ENCODE measurements around the gene KLF15. TPM values are rescaled to one million over a fixed set of nuclear protein-coding genes. Genes with fewer than 3 reads are reported as not detected.

Gene KLF15
- total and polyA plus RNA-seq, 2 experiments from 2014 or later: 3.5 to 19.8 TPM

DNA sequence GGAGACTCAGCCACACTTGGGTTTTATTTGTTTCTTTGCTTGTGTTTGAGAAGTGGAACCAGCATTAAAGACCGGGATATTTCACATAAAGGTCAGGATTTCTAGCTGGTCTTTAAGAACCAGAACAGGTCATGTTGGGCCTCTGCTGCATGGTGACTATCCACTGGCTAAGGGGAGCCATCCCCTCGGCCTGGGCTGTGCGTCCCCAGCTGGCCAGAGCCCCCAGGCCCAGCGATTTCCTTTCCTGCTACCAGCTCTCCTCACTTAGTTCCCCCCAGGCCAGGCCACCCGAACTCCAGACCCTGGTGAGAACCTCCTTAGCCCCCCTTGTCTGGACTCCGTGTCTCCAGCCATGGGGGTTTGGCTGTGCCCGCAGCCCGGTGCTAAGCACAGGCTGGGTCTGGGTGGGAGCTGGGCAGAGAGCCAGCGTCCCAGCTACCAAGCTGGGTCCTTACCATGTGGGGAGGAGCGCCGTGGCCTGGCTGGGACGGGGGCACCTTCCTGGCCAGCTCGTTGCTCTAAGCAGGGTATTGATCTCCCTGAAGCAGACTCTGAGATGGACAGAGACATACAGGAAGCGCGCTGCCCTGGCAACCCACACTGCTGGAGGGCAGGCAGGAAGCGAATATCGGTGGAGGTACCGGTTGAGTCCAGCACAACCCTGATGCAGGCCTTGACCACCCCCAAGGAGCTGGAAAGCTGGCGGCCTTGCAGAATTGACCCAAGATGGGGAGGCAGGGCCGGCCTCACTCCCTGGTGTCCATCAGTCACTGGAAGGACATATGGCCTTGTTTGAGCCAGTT lies 49.4 kb downstream of the KLF15 start:
- no peaks in the 10 kb centered on the region for H4K20me1 ChIP-seq (replicated peaks; ENCODE audit: insufficient read depth)
- H3K36me3 Mint-ChIP-seq (ENCODE audit: low read depth): peaks cover 4% of the 10 kb centered on the region; the same call in 2 of the 3 replicates
- H3K27me3 ChIP-seq (ENCODE audit: insufficient read depth): no peaks in the 10 kb centered on the region
- no peaks in the 10 kb centered on the region for H3F3A ChIP-seq (replicated peaks; ENCODE audit: low read depth)
- no peak overlapping the region for H2AFZ ChIP-seq
- no peak overlapping the region for H3K4me3 ChIP-seq
- no peak overlapping the region for H3K27ac ChIP-seq (ENCODE audit: low read depth)
- H3K9me3 Mint-ChIP-seq: peaks cover 32% of the 10 kb centered on the region
- no peaks in the 10 kb centered on the region; the same call in 2 of the 3 replicates for H3K4me1 Mint-ChIP-seq
- H3K4me1 ChIP-seq (ENCODE audit: insufficient read depth): no peaks in the 10 kb centered on the region
- no peak overlapping the region for H3K4me2 ChIP-seq
- 0 out of 2 replicates have a peak, but pooled peaks cover 7% of the 10 kb centered on the region for H3K36me3 ChIP-seq (ENCODE audit: insufficient read depth)
- H3K9me2 ChIP-seq (ENCODE audit: insufficient read depth): no peaks in the 10 kb centered on the region
- no peaks in the 10 kb centered on the region for H3K79me2 ChIP-seq (replicated peaks; ENCODE audit: insufficient read depth)
- peaks cover 19% of the 10 kb centered on the region for H3K27me3 Mint-ChIP-seq (ENCODE audit: insufficient read depth, low read depth, poor library complexity)
- H3K27ac Mint-ChIP-seq: no peak overlapping the region; the same call in 1 of the 2 replicates
- DNase-seq (ENCODE audit: low spot score) (no peak), ATAC-seq (no peak)
- no peak overlapping the region for H3K4me3 Mint-ChIP-seq
- TF ChIP-seq, protein P1, sequence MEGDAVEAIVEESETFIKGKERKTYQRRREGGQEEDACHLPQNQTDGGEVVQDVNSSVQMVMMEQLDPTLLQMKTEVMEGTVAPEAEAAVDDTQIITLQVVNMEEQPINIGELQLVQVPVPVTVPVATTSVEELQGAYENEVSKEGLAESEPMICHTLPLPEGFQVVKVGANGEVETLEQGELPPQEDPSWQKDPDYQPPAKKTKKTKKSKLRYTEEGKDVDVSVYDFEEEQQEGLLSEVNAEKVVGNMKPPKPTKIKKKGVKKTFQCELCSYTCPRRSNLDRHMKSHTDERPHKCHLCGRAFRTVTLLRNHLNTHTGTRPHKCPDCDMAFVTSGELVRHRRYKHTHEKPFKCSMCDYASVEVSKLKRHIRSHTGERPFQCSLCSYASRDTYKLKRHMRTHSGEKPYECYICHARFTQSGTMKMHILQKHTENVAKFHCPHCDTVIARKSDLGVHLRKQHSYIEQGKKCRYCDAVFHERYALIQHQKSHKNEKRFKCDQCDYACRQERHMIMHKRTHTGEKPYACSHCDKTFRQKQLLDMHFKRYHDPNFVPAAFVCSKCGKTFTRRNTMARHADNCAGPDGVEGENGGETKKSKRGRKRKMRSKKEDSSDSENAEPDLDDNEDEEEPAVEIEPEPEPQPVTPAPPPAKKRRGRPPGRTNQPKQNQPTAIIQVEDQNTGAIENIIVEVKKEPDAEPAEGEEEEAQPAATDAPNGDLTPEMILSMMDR (conservative IDR thresholded peaks at IDR 0.05; ENCODE audit: low read depth in 2 of 2): no peak
- TF ChIP-seq, protein P2, sequence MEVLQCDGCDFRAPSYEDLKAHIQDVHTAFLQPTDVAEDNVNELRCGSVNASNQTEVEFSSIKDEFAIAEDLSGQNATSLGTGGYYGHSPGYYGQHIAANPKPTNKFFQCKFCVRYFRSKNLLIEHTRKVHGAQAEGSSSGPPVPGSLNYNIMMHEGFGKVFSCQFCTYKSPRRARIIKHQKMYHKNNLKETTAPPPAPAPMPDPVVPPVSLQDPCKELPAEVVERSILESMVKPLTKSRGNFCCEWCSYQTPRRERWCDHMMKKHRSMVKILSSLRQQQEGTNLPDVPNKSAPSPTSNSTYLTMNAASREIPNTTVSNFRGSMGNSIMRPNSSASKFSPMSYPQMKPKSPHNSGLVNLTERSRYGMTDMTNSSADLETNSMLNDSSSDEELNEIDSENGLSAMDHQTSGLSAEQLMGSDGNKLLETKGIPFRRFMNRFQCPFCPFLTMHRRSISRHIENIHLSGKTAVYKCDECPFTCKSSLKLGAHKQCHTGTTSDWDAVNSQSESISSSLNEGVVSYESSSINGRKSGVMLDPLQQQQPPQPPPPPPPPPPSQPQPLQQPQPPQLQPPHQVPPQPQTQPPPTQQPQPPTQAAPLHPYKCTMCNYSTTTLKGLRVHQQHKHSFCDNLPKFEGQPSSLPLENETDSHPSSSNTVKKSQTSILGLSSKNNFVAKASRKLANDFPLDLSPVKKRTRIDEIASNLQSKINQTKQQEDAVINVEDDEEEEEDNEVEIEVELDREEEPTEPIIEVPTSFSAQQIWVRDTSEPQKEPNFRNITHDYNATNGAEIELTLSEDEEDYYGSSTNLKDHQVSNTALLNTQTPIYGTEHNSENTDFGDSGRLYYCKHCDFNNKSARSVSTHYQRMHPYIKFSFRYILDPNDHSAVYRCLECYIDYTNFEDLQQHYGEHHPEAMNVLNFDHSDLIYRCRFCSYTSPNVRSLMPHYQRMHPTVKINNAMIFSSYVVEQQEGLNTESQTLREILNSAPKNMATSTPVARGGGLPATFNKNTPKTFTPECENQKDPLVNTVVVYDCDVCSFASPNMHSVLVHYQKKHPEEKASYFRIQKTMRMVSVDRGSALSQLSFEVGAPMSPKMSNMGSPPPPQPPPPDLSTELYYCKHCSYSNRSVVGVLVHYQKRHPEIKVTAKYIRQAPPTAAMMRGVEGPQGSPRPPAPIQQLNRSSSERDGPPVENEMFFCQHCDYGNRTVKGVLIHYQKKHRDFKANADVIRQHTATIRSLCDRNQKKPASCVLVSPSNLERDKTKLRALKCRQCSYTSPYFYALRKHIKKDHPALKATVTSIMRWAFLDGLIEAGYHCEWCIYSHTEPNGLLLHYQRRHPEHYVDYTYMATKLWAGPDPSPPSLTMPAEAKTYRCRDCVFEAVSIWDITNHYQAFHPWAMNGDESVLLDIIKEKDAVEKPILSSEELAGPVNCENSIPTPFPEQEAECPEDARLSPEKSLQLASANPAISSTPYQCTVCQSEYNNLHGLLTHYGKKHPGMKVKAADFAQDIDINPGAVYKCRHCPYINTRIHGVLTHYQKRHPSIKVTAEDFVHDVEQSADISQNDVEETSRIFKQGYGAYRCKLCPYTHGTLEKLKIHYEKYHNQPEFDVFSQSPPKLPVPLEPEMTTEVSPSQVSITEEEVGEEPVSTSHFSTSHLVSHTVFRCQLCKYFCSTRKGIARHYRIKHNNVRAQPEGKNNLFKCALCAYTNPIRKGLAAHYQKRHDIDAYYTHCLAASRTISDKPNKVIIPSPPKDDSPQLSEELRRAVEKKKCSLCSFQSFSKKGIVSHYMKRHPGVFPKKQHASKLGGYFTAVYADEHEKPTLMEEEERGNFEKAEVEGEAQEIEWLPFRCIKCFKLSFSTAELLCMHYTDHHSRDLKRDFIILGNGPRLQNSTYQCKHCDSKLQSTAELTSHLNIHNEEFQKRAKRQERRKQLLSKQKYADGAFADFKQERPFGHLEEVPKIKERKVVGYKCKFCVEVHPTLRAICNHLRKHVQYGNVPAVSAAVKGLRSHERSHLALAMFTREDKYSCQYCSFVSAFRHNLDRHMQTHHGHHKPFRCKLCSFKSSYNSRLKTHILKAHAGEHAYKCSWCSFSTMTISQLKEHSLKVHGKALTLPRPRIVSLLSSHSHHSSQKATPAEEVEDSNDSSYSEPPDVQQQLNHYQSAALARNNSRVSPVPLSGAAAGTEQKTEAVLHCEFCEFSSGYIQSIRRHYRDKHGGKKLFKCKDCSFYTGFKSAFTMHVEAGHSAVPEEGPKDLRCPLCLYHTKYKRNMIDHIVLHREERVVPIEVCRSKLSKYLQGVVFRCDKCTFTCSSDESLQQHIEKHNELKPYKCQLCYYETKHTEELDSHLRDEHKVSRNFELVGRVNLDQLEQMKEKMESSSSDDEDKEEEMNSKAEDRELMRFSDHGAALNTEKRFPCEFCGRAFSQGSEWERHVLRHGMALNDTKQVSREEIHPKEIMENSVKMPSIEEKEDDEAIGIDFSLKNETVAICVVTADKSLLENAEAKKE (CRISPR knock-in tag; IDR thresholded peaks at IDR 0.05): no peak
- TF ChIP-seq, protein P3, sequence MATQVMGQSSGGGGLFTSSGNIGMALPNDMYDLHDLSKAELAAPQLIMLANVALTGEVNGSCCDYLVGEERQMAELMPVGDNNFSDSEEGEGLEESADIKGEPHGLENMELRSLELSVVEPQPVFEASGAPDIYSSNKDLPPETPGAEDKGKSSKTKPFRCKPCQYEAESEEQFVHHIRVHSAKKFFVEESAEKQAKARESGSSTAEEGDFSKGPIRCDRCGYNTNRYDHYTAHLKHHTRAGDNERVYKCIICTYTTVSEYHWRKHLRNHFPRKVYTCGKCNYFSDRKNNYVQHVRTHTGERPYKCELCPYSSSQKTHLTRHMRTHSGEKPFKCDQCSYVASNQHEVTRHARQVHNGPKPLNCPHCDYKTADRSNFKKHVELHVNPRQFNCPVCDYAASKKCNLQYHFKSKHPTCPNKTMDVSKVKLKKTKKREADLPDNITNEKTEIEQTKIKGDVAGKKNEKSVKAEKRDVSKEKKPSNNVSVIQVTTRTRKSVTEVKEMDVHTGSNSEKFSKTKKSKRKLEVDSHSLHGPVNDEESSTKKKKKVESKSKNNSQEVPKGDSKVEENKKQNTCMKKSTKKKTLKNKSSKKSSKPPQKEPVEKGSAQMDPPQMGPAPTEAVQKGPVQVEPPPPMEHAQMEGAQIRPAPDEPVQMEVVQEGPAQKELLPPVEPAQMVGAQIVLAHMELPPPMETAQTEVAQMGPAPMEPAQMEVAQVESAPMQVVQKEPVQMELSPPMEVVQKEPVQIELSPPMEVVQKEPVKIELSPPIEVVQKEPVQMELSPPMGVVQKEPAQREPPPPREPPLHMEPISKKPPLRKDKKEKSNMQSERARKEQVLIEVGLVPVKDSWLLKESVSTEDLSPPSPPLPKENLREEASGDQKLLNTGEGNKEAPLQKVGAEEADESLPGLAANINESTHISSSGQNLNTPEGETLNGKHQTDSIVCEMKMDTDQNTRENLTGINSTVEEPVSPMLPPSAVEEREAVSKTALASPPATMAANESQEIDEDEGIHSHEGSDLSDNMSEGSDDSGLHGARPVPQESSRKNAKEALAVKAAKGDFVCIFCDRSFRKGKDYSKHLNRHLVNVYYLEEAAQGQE (IDR thresholded peaks at IDR 0.05; ENCODE audit: unreplicated experiment): no peak
- TF ChIP-seq STAT1 (IDR thresholded peaks at IDR 0.05; ENCODE audit: unreplicated experiment) (no peak), POLR2AphosphoS5 (IDR thresholded peaks at IDR 0.05; ENCODE audit: low read depth) (no peak), EZH2 (IDR thresholded peaks at IDR 0.05; ENCODE audit: low read depth, unreplicated experiment) (no peak), ZNF331 (CRISPR knock-in tag; IDR thresholded peaks at IDR 0.05; ENCODE audit: low read depth) (no peak), EZH2phosphoT487 (IDR thresholded peaks at IDR 0.05; ENCODE audit: unreplicated experiment) (no peak)
- TF ChIP-seq, protein P4, sequence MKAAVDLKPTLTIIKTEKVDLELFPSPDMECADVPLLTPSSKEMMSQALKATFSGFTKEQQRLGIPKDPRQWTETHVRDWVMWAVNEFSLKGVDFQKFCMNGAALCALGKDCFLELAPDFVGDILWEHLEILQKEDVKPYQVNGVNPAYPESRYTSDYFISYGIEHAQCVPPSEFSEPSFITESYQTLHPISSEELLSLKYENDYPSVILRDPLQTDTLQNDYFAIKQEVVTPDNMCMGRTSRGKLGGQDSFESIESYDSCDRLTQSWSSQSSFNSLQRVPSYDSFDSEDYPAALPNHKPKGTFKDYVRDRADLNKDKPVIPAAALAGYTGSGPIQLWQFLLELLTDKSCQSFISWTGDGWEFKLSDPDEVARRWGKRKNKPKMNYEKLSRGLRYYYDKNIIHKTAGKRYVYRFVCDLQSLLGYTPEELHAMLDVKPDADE (IDR thresholded peaks at IDR 0.05): no peak
